RWPE1 (cell line): ENCODE data around the gene PARVA.

ENCODE experiments used
- CTCF ChIA-PET: fragments of 350-600 bp; sonication (Branson Sonifier 250); formaldehyde crosslinking; extraction: SDS; loops from one replicate; lab custom pipeline; 2021; lab: Yijun Ruan, JAX
- POLR2A ChIA-PET: fragments of 400-600 bp; formaldehyde crosslinking; extraction: SDS; loops from one replicate; lab custom pipeline; 2020; ENCODE audit warnings: antibody characterized with exemption; ENCODE audit not compliant: low non-redundant PET; lab: Yijun Ruan, JAX
- DNase-seq: peaks from one replicate; pipeline ENCODE4 v3.0.0; 2012; ENCODE audit warnings: low spot score
- H3K27ac ChIP-seq: fragments of 450-650 bp; 2 replicates; pipeline ENCODE4 v1.5.1; 2017
- TF ChIP-seq, protein P1 (sequence below): fragments of 450-650 bp; conservative IDR thresholded peaks from 2 replicates; pipeline ENCODE4 v1.5.1; 2017; ENCODE audit warnings: low read depth, mild to moderate bottlenecking

The PARVA gene

GRCh38 chr11:12453243-12453642, 75.9 kb downstream of the PARVA start:
- CTCF ChIA-PET, result no interaction called here

DNA sequence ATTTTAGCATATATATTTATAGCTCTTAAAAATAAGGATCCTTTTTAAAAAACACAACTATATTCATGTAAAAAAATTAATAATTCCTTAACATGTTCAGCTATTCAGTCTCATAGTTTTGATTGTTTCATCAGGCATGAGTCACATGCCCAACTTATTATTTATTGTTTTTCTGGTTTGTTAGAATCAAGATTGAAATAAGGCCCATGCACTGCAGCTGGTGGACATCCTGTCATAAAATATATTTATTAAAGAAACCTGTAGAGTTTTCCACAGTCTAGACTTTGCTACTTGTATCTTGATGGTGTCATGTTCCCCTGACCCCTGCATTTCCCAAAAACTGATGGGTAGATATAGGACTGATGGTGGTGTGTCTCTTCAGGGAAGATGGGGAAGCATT, 77.4 kb downstream of the PARVA start:
- no peak for DNase-seq
- TF ChIP-seq, protein P1, sequence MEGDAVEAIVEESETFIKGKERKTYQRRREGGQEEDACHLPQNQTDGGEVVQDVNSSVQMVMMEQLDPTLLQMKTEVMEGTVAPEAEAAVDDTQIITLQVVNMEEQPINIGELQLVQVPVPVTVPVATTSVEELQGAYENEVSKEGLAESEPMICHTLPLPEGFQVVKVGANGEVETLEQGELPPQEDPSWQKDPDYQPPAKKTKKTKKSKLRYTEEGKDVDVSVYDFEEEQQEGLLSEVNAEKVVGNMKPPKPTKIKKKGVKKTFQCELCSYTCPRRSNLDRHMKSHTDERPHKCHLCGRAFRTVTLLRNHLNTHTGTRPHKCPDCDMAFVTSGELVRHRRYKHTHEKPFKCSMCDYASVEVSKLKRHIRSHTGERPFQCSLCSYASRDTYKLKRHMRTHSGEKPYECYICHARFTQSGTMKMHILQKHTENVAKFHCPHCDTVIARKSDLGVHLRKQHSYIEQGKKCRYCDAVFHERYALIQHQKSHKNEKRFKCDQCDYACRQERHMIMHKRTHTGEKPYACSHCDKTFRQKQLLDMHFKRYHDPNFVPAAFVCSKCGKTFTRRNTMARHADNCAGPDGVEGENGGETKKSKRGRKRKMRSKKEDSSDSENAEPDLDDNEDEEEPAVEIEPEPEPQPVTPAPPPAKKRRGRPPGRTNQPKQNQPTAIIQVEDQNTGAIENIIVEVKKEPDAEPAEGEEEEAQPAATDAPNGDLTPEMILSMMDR, result no peak
- POLR2A ChIA-PET, result no interaction called here
- CTCF ChIA-PET, result no interaction called here
- H3K27ac ChIP-seq, result no peak overlapping the region

More at GRCh38 chr11:12453243-12453642, 75.9 kb downstream of the PARVA start:
- TF ChIP-seq, protein P1, result no peak
- POLR2A ChIA-PET, result no interaction called here
- DNase-seq, result no peak
- no peak overlapping the region for H3K27ac ChIP-seq

GRCh38 chr11:12455938-12456337, 78.6 kb downstream of the PARVA start:
- TF ChIP-seq, protein P1, result no peak
- CTCF ChIA-PET, result interaction anchor here (0.6 kb wide), 1 partner anchor 917 kb away, joined by 3 read pairs; no protein-coding TSS in a partner anchor
- POLR2A ChIA-PET, result no interaction called here
- H3K27ac ChIP-seq, result no peak overlapping the region
- no peak for DNase-seq

- TF ChIP-seq, protein P1, result no peak
- CTCF ChIA-PET, result interaction anchor here (0.6 kb wide), 1 partner anchor 916 kb away, joined by 3 read pairs; no protein-coding TSS in a partner anchor
- DNase-seq, result no peak
Observed at GRCh38 chr11:12456651-12457579, 79.5 kb downstream of the PARVA start.

GRCh38 chr11:12458042-12458441, 80.7 kb downstream of the PARVA start:
- no peak for DNase-seq
- TF ChIP-seq, protein P1, result no peak
- ChIA-PET POLR2A (no interaction called here), CTCF (no interaction called here)
- H3K27ac ChIP-seq, result no peak overlapping the region

More at GRCh38 chr11:12456651-12457579, 79.5 kb downstream of the PARVA start:
- no peak overlapping the region for H3K27ac ChIP-seq
- POLR2A ChIA-PET, result no interaction called here

GRCh38 chr11:12459374-12459773, 82.0 kb downstream of the PARVA start:
- DNase-seq, result no peak
- CTCF ChIA-PET, result interaction anchor here (0.7 kb wide), 1 partner anchor 434 kb away, joined by 4 read pairs; no protein-coding TSS in a partner anchor
- H3K27ac ChIP-seq, result no peak overlapping the region
- TF ChIP-seq, protein P1, result no peak
- POLR2A ChIA-PET, result no interaction called here
